Measurements from ENCODE around the gene SOX6. TPM values are rescaled to one million over a fixed set of nuclear protein-coding genes. Genes with fewer than 3 reads are reported as not detected.

The SOX6 gene
- total RNA-seq, 4 donors from 2014 or later: 17.9 to 27.9 (median 23.3) TPM

DNA sequence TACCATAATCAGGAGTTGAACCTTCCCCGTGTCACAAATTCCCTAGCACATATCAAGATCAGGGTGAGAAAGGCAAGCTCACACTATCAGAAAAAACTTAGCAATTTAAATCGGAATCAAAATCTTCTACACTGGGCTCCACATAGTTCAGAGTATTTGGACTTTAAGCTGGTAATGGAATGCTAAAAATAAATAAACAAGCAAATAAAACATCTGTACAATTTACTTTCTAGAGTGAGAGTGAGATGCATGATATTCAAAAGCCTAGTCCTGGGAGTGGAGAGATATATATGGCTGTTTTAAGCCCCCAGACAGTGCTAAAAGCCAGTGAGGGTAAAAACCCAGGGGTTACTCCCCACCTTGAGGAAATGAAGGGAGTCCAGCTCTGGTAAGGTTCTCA, 380.6 kb downstream of the SOX6 start:
- Histone ChIP-seq H3K4me3 (replicated peaks in 1 of 3) (no peak overlapping the region), H3K27me3 (no peaks in the 10 kb centered on the region), H3K36me3 (no peaks in the 10 kb centered on the region), H3K9me3 (no peaks in the 10 kb centered on the region), H3K27ac (no peak overlapping the region), H3K4me1 (no peaks in the 10 kb centered on the region)
- intact Hi-C loops (cut with DNase I): no loop called here
- DNase-seq: no peak
- TF ChIP-seq, protein P1, sequence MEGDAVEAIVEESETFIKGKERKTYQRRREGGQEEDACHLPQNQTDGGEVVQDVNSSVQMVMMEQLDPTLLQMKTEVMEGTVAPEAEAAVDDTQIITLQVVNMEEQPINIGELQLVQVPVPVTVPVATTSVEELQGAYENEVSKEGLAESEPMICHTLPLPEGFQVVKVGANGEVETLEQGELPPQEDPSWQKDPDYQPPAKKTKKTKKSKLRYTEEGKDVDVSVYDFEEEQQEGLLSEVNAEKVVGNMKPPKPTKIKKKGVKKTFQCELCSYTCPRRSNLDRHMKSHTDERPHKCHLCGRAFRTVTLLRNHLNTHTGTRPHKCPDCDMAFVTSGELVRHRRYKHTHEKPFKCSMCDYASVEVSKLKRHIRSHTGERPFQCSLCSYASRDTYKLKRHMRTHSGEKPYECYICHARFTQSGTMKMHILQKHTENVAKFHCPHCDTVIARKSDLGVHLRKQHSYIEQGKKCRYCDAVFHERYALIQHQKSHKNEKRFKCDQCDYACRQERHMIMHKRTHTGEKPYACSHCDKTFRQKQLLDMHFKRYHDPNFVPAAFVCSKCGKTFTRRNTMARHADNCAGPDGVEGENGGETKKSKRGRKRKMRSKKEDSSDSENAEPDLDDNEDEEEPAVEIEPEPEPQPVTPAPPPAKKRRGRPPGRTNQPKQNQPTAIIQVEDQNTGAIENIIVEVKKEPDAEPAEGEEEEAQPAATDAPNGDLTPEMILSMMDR (IDR thresholded peaks at IDR 0.05): no peak
- 94 to 95% methylated on average over 2 of the region's 2 CpGs for WGBS, 2 donors

DNA sequence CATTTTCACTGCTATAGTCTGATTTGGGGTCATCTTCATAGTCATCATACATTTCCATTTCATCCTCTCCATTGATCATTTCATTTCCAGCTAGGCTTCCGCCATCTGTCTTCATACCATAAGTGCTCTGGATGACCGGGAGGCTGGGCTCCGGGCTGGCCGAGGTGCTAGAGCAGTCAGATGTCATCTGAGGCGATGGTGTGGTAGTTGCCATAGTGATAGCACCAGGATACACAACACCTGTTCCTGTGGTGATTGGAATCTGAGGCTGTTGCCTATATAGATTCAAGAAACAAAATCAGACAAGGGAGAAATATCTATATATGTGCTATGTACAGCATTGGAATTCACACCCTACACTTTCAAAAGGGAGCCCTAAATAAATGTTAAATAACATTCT, 383.5 kb downstream of the SOX6 start:
- Histone ChIP-seq H3K36me3 (no peaks in the 10 kb centered on the region), H3K27ac (no peak overlapping the region), H3K9me3 (no peaks in the 10 kb centered on the region), H3K4me3 (replicated peaks in 1 of 3) (no peak overlapping the region), H3K27me3 (no peaks in the 10 kb centered on the region), H3K4me1 (peaks cover 5 to 29% of the 10 kb centered on the region in 2 donors)
- TF ChIP-seq POLR2A (IDR thresholded peaks at IDR 0.05): no peak
- TF ChIP-seq, protein P1 (IDR thresholded peaks at IDR 0.05): no peak
- DNase-seq: no peak
- 90 to 92% methylated on average over 5 of the region's 5 CpGs for WGBS, 2 donors
- intact Hi-C loops (cut with DNase I): no loop called here

DNA sequence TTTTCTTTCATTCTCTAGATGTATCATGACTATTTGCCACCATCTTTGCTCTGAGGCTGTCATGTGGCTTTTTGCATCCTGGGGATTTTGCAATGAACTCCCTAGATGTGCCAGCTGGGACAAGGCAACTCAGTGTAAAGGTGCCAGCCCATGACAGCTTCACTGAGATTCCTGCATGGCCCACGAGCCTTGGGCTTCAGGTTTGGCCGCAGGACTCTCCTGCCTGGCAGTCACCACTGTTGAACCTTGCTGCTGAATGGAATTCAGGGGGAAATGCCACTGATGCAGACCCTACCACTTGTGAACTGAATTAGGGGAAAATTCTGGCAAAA, 385.2 kb downstream of the SOX6 start:
- WGBS, 2 donors: 93 to 100% methylated on average over 2 of the region's 2 CpGs
- intact Hi-C loops (cut with DNase I): no loop called here
- H3K36me3 ChIP-seq: no peaks in the 10 kb centered on the region
- TF ChIP-seq, protein P1 (IDR thresholded peaks at IDR 0.05): no peak
- no peak for TF ChIP-seq POLR2A (IDR thresholded peaks at IDR 0.05)
- peaks cover 5 to 38% of the 10 kb centered on the region in 2 donors for H3K4me1 ChIP-seq
- no peak for DNase-seq
- H3K27me3 ChIP-seq: no peaks in the 10 kb centered on the region
- H3K9me3 ChIP-seq: no peaks in the 10 kb centered on the region
- no peak overlapping the region for H3K4me3 ChIP-seq (replicated peaks in 1 of 3)
- H3K27ac ChIP-seq: no peak overlapping the region

DNA sequence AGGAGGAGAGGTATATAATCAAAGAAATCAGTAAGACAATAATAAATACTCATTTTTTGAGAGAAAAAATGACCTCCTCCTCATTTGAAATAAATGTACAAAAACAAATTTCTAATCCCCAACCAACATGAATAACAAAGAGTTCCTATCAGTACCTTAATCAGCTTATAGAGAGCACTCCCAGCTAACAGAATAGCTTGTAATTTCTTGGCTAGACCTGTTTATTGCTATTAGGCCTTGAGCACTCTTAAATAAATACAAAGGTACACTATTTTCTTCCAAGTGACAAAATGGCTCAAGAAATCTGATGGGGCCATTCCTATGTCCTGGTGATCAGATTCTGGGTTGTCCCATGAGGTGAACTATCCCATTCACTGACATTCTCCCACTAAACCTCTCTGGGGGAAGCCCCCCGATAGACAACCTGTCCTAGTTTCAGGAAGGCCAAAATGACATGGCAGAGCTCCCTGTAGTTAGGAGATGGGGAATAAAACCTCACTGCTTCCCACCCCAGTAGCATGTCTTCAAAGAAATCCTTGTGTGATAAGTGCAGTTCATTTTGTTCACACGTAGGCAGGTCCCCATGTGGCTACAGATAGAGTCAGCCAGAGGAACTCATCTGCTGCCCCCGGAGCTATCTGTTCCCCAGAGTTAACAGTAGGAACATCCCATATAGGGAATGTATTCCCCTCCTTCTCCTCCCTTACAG, 385.7 kb downstream of the SOX6 start:
- Histone ChIP-seq H3K4me1 (peaks cover 5 to 43% of the 10 kb centered on the region in 2 donors), H3K27ac (no peak overlapping the region), H3K27me3 (no peaks in the 10 kb centered on the region), H3K4me3 (replicated peaks in 1 of 3) (no peak overlapping the region), H3K9me3 (no peaks in the 10 kb centered on the region), H3K36me3 (no peaks in the 10 kb centered on the region)
- intact Hi-C loops (cut with DNase I): no loop called here
- TF ChIP-seq, protein P1 (IDR thresholded peaks at IDR 0.05): no peak
- no peak for TF ChIP-seq POLR2A (IDR thresholded peaks at IDR 0.05)
- no peak for DNase-seq
- 89 to 98% methylated on average over 3 of the region's 3 CpGs for WGBS, 2 donors

DNA sequence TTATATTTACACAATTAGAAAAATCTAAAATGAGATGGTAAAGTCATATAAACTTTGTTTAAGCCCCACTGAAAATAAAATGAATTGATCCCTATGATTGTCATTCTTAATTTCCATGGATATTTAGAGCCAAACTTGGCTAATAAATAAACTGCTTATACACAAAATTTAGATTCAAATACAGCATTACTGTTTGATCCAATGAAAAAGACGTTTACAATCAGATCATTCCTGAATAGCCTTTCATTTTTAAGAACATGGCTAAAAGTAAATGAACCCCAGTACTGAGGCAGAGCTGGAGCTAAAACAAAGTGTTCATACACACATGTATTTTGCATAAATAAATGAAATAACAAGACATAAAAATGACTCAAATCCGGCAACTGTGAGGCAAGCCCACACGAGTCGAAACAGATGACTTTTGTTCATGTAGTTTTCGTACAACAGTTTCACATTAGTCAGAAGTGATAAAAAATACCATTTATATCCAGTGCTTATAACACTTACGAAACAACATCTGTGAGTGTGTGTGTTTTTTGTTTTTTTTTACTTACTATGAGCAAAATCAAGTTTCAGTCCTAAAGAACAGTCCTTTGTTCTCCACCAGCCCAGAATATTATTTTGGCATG, 386.5 kb downstream of the SOX6 start:
- no peaks in the 10 kb centered on the region for H3K9me3 ChIP-seq
- WGBS, 2 donors: 83 to 88% methylated on average over 6 of the region's 6 CpGs
- peaks cover 5 to 50% of the 10 kb centered on the region in 2 donors for H3K4me1 ChIP-seq
- TF ChIP-seq, protein P1 (IDR thresholded peaks at IDR 0.05): no peak
- no peak for TF ChIP-seq POLR2A (IDR thresholded peaks at IDR 0.05)
- DNase-seq: no peak
- no peaks in the 10 kb centered on the region for H3K36me3 ChIP-seq
- H3K4me3 ChIP-seq (replicated peaks in 1 of 3): no peak overlapping the region
- H3K27me3 ChIP-seq: no peaks in the 10 kb centered on the region
- intact Hi-C loops (cut with DNase I): no loop called here
- H3K27ac ChIP-seq: peak overlapping the region; percentile 6 to 52 (median 27)
